Measurements from ENCODE around the gene SDR42E2. TPM values are rescaled to one million over a fixed set of nuclear protein-coding genes. Genes with fewer than 3 reads are reported as not detected.

Gene SDR42E2
- total RNA-seq, 4 donors from 2014 or later: not detected

DNA sequence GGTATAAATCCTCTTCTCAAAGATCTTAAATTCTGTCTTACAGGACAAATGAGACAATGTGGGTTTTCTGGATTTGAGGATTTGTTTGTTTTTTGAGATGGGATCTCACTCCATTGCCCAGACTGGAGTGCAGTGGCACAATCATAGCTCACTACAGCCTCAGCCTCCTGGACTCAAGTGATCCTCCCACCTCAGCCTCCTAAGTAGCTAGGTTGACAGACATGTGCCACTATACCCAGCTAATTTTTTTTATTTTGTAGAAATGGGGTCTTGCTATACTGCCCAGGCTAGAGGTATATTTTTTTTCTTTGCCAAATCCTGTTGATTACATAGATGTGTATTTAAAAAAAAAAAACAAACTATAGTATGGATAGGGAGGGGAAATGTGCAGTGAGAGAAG is 31.8 kb upstream of the SDR42E2 start:
- H3K9me3 ChIP-seq: no peaks in the 10 kb centered on the region
- no peak overlapping the region for H3K4me3 ChIP-seq
- DNase-seq (ENCODE audit: extremely low spot score): no peak
- TF ChIP-seq POLR2AphosphoS5 (IDR thresholded peaks at IDR 0.05) (no peak), POLR2A (IDR thresholded peaks at IDR 0.05; ENCODE audit: low read depth) (no peak), EP300 (IDR thresholded peaks at IDR 0.05) (no peak)
- TF ChIP-seq, protein P1, sequence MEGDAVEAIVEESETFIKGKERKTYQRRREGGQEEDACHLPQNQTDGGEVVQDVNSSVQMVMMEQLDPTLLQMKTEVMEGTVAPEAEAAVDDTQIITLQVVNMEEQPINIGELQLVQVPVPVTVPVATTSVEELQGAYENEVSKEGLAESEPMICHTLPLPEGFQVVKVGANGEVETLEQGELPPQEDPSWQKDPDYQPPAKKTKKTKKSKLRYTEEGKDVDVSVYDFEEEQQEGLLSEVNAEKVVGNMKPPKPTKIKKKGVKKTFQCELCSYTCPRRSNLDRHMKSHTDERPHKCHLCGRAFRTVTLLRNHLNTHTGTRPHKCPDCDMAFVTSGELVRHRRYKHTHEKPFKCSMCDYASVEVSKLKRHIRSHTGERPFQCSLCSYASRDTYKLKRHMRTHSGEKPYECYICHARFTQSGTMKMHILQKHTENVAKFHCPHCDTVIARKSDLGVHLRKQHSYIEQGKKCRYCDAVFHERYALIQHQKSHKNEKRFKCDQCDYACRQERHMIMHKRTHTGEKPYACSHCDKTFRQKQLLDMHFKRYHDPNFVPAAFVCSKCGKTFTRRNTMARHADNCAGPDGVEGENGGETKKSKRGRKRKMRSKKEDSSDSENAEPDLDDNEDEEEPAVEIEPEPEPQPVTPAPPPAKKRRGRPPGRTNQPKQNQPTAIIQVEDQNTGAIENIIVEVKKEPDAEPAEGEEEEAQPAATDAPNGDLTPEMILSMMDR (IDR thresholded peaks at IDR 0.05): no peak
- H3K27me3 ChIP-seq: no peaks in the 10 kb centered on the region
- no peak overlapping the region for H3K27ac ChIP-seq (replicated peaks in 1 of 4)
- intact Hi-C loops (cut with DNase I): no loop called here
- H3K36me3 ChIP-seq: no peaks in the 10 kb centered on the region
- no peaks in the 10 kb centered on the region for H3K4me1 ChIP-seq

DNA sequence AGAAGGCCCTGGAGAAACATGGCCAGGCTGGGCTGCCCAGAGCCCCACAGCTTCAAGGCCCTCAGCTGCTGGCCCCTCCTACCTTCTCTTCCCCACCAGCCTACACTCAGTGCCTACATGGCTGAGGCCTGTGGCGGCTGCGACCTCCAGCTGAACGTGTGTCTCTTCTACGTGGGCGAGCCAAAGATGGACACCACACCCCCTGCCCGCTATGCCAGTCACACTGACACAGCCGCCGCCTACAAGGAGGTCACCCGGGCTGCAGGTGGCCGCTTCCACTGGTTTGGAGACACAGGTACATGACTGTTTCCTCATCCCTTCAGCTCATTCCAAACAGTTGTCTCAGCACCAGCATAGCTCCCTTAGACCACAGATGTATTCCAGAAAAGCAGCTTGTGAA is 29.5 kb upstream of the SDR42E2 start:
- H3K9me3 ChIP-seq: no peaks in the 10 kb centered on the region
- no peak for TF ChIP-seq EP300 (IDR thresholded peaks at IDR 0.05)
- TF ChIP-seq, protein P1 (IDR thresholded peaks at IDR 0.05): no peak
- no peak for TF ChIP-seq POLR2AphosphoS5 (IDR thresholded peaks at IDR 0.05)
- TF ChIP-seq POLR2A (IDR thresholded peaks at IDR 0.05; ENCODE audit: low read depth): no peak
- H3K4me3 ChIP-seq: no peak overlapping the region
- no peaks in the 10 kb centered on the region for H3K4me1 ChIP-seq
- DNase-seq (ENCODE audit: extremely low spot score): no peak
- no peaks in the 10 kb centered on the region for H3K27me3 ChIP-seq
- intact Hi-C loops (cut with DNase I): no loop called here
- WGBS: 81% methylated on average over 10 of the region's 10 CpGs
- no peaks in the 10 kb centered on the region for H3K36me3 ChIP-seq
- no peak overlapping the region for H3K27ac ChIP-seq (replicated peaks in 1 of 4)

DNA sequence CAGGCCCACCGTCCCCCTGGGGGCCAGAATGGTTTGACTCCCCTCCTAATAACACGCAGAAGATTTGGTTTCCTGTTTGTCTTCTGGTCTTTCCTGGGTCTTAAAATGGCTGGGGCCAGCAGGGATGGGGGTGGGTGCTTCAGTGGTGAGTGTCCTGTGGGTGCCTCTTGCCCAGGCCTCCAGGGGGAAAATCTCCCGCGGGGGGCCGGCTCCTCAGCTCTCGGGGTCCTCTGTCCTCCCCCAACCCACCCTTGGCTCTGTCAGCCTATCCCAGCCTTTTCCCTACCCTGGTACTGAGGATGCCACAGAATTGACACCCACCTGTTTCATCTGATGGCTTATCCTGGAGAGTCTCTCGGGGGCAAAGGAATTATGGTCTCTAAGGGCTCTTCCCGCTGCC is 23.8 kb upstream of the SDR42E2 start:
- H3K27ac ChIP-seq (replicated peaks in 1 of 4): no peak overlapping the region
- no peak for TF ChIP-seq POLR2A (IDR thresholded peaks at IDR 0.05; ENCODE audit: low read depth)
- TF ChIP-seq, protein P1 (IDR thresholded peaks at IDR 0.05): no peak
- TF ChIP-seq POLR2AphosphoS5 (IDR thresholded peaks at IDR 0.05): no peak
- no peak for TF ChIP-seq EP300 (IDR thresholded peaks at IDR 0.05)
- no peak for DNase-seq (ENCODE audit: extremely low spot score)
- no peaks in the 10 kb centered on the region for H3K4me1 ChIP-seq
- intact Hi-C loops (cut with DNase I): no loop called here
- no peaks in the 10 kb centered on the region for H3K36me3 ChIP-seq
- no peaks in the 10 kb centered on the region for H3K9me3 ChIP-seq
- peaks cover 0 to 12% (median 0%) of the 10 kb centered on the region in 4 donors for H3K27me3 ChIP-seq
- H3K4me3 ChIP-seq: no peak overlapping the region
- 82% methylated on average over 6 of the region's 8 CpGs for WGBS

DNA sequence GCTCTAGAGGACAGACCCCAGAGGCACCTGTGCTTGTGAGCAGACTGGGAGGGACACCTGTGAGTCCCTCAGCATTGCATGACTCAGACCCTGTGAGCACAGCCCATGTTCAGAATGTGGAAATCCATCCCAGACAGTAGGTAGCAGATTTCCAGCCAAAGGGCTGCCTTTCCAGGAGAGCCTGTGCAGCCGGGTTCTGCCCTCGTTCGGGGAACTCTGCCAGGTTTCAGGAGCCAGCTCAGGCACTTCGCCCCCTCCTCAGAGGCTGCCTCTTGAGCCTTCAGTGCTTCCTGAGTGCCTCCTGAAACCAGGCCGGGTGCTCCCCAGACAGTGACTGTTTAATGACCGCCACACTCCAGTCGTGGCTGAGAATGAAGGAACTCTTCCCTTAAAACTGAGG is 23.3 kb upstream of the SDR42E2 start:
- H3K27me3 ChIP-seq: peaks cover 0 to 15% (median 0%) of the 10 kb centered on the region in 4 donors
- DNase-seq (ENCODE audit: extremely low spot score): no peak
- 66% methylated on average over 7 of the region's 7 CpGs for WGBS
- no peaks in the 10 kb centered on the region for H3K4me1 ChIP-seq
- no peak overlapping the region for H3K4me3 ChIP-seq
- no peak for TF ChIP-seq POLR2AphosphoS5 (IDR thresholded peaks at IDR 0.05)
- TF ChIP-seq POLR2A (IDR thresholded peaks at IDR 0.05; ENCODE audit: low read depth): no peak
- TF ChIP-seq, protein P1 (IDR thresholded peaks at IDR 0.05): no peak
- TF ChIP-seq EP300 (IDR thresholded peaks at IDR 0.05): no peak
- H3K9me3 ChIP-seq: no peaks in the 10 kb centered on the region
- no peak overlapping the region for H3K27ac ChIP-seq (replicated peaks in 1 of 4)
- intact Hi-C loops (cut with DNase I): no loop called here
- no peaks in the 10 kb centered on the region for H3K36me3 ChIP-seq

DNA sequence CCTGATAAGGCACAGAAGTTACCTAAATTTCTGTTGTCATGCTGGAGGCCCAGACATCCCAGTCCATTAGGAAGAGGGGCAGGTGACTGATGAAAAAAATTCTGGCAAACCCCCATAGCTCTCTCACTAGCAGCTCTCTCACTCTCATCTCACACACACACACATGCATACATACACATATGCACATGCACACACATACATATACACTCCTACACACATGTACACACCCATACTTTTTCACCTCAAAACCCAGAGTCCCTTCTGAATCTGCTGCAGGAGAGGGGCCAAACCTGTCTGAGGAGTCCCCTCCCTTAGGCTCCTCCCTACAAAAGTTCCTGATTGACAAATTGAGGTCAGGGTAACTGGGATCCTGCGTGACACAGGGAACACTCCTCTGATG is 22.6 kb upstream of the SDR42E2 start:
- no peak for DNase-seq (ENCODE audit: extremely low spot score)
- 67% methylated on average over 1 of the region's 1 CpG for WGBS
- intact Hi-C loops (cut with DNase I): no loop called here
- H3K9me3 ChIP-seq: no peaks in the 10 kb centered on the region
- H3K4me1 ChIP-seq: no peaks in the 10 kb centered on the region
- TF ChIP-seq EP300 (IDR thresholded peaks at IDR 0.05) (no peak), POLR2A (IDR thresholded peaks at IDR 0.05; ENCODE audit: low read depth) (no peak), POLR2AphosphoS5 (IDR thresholded peaks at IDR 0.05) (no peak)
- TF ChIP-seq, protein P1 (IDR thresholded peaks at IDR 0.05): no peak
- no peak overlapping the region for H3K27ac ChIP-seq (replicated peaks in 1 of 4)
- H3K27me3 ChIP-seq: peaks cover 0 to 21% (median 0%) of the 10 kb centered on the region in 4 donors
- no peak overlapping the region for H3K4me3 ChIP-seq
- no peaks in the 10 kb centered on the region for H3K36me3 ChIP-seq

Measured in esophagus muscularis mucosa (tissue), 4 donors.